K562 (cell line): Measurements from ENCODE around the gene RHEX.

Source experiments
- MCM3 ChIP-seq: fragments of 450-650 bp; IDR thresholded peaks from 2 replicates; pipeline ENCODE4 v1.6.1; 2016
- MGA ChIP-seq: fragments of 450-650 bp; IDR thresholded peaks from 2 replicates; pipeline ENCODE4 v1.6.1; 2016; ENCODE audit warnings: mild to moderate bottlenecking, moderate library complexity
- SREBF2 ChIP-seq: sonication (generic); formaldehyde crosslinking; IDR thresholded peaks from 2 replicates; pipeline ENCODE4 v1.4.0; 2020; ENCODE audit warnings: mild to moderate bottlenecking, missing genetic modification reagents
- ZFX ChIP-seq: sonication (generic); formaldehyde crosslinking; IDR thresholded peaks from 2 replicates; pipeline ENCODE4 v1.8.0; 2022; ENCODE audit warnings: mild to moderate bottlenecking, missing genetic modification reagents, moderate library complexity
- ZNF184 ChIP-seq: sonication (generic); formaldehyde crosslinking; IDR thresholded peaks from 2 replicates; pipeline ENCODE4 v1.5.0; 2020; ENCODE audit warnings: missing genetic modification reagents

GRCh38 chr1:206041640-206042039 is 11.3 kb upstream of the RHEX start:
- no peak for TF ChIP-seq ZFX
- no peak for TF ChIP-seq MCM3
- no peak for TF ChIP-seq SREBF2 (CRISPR knock-in tag)
- TF ChIP-seq ZNF184 (CRISPR knock-in tag): no peak
- TF ChIP-seq MGA: no peak
